LNCAP (cell line): ENCODE results near the gene SGF29.

Experiments used
- TF ChIP-seq, protein P1 (sequence below): fragments of 450-650 bp; IDR thresholded peaks from 2 replicates; pipeline ENCODE4 v1.5.1; 2017; ENCODE audit warnings: mild to moderate bottlenecking

SGF29 gene

DNA sequence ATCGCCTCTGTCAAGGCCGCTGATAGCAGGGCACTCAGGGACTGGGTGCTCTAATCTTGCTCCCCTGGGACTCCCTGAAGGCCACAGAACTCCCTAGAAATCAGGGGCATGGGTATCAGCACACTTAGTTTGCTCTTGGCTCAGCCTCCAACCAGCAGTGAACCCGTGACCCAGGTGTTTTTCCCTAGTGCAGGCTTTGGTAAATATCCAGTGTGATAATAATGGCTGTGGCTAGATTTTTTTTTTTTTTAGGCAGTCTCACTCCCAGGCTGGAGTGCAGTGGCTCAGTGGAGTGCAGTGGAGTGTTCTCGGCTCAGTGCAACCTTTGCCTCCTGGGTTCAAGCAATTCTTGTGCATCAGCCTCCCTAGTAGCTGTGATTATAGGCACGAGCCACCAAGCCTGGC, 25.3 kb upstream of the SGF29 start:
- TF ChIP-seq, protein P1, sequence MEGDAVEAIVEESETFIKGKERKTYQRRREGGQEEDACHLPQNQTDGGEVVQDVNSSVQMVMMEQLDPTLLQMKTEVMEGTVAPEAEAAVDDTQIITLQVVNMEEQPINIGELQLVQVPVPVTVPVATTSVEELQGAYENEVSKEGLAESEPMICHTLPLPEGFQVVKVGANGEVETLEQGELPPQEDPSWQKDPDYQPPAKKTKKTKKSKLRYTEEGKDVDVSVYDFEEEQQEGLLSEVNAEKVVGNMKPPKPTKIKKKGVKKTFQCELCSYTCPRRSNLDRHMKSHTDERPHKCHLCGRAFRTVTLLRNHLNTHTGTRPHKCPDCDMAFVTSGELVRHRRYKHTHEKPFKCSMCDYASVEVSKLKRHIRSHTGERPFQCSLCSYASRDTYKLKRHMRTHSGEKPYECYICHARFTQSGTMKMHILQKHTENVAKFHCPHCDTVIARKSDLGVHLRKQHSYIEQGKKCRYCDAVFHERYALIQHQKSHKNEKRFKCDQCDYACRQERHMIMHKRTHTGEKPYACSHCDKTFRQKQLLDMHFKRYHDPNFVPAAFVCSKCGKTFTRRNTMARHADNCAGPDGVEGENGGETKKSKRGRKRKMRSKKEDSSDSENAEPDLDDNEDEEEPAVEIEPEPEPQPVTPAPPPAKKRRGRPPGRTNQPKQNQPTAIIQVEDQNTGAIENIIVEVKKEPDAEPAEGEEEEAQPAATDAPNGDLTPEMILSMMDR, result no peak

DNA sequence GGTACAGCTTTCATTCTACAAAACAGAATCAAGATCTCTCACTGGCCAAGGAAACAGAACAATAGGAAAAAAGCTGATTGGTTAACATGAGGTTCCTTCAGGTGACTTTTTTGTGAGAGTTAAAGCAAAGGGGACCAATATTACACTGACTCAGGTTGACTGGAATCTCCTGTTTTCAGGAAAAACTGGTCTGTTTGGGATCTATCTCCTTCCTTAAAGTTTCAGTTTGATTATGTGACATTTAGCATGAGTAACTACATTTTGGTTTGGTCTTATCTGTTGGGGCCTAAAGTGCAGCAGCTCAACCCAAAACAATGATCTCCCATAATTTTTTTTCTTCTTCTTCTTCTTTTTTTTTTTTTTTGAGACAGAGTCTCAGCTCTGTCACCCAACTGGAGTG, 24.6 kb upstream of the SGF29 start:
- TF ChIP-seq, protein P1, result no peak

DNA sequence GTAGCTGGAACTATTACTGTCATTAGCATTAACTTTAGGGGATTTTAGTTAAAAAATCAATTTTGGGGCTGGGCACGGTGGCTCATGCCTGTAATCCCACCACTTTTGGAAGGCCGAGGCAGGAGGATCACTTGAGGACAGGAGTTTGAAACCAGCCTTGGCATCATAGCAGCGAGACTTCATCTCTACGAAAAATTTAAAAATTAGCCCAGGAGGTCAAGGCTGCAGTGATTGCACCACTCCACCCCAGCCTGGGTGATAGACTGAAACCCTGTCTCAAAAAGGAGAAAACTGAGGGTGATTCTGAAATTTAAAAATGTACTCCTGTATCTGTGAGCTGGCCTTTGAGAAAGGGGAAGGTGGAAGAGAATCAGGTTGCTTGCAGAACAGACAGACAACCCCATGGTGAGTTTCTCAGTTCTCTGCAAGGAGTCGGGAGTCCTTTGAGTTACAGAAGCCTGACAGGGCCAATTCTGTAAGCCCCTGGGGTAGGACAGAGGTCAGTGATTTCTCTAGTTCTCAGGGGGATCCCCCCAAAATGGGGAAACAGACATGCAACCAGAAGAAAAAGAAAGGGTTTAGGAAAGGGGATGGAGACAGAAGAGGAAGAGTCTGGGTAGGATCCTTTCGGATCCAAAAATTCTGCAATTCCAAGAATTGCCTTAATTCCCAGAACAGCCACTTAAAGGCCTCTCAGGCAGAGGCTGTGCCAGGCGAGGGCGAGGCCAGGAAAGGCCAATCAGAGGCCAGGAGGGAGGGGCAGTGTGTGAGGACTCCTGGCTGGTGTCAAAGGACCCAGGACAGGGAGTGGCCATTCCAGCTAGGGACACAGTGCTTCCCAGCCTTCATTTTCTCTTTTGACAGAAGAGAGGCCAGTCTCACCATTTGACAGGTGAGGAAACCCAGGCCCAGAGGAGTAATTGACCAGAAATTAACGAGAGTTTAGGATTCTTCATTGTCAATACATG, 21.7 kb upstream of the SGF29 start:
- TF ChIP-seq, protein P1, result no peak

DNA sequence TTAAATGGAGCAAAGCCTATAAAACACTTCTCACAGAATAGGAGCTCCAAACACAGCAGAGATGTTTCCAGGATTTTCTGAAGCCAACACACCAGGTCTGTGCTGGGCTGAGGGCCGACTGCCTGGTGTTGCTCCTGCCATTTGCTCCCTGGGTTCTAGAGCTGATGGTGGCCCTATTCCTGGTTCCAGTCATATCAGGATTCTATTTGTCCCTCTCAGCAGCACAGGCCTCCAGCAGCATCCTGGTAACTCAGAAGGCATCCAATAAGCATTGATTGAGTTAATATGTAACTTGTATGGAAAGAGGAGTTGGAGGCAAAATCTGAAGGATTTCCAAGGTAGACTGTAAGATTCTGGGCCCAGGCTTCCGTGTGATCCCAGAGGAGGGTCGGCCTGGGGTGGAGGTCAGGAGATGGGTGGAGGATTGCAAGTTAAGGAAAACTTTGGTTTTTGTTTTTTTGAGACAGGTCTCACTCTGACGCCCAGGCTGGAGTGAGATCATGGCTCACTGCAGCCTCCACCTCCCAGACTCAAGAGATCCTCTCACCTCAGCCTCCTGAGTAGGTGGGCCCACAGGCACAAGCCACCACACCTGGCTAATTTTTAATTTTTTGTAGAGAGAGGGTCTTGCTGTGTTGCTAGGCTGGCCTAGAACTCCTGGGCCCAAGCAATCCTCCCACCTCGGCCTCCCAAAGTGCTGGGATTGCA, 20.6 kb upstream of the SGF29 start:
- TF ChIP-seq, protein P1, result no peak

DNA sequence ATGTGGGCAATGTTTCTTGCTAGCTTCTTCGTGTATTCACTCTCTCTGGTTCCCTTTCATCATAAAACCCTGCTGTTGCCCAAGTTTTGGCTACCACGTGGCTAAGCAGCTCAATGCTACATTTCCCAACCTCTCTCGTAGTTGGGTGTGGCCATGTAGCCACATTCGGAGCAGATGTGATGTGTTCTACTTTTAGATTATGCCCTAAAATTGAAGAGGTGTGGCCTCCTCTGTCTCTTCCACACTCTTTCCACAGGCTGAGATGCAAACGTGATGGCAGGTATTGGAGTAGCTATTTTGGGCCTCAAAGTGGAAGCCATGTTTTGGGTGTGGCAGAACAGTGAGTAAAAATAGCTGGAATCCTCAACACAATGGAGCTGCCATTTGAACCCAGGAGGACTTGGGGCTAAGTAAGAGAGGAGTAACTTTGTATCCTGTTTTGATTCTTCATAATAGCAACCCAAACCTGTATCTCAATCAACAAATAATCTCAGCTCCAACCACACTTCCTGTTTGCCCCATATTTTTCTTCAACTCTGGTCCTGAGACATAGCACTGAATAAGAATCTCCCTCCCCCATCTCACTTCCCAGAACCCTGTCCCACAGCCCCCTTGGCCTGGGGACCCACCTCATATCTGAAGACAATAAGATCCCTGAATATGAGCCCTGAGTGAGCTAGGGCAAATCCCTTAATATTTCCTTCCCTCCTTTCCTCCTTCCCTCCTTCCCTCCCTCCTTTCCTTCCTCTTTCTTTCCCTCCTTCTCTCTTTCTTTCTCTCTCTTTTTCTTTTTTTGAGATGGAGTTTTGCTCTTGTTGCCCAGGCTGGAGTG, 19.0 kb upstream of the SGF29 start:
- TF ChIP-seq, protein P1, result no peak

DNA sequence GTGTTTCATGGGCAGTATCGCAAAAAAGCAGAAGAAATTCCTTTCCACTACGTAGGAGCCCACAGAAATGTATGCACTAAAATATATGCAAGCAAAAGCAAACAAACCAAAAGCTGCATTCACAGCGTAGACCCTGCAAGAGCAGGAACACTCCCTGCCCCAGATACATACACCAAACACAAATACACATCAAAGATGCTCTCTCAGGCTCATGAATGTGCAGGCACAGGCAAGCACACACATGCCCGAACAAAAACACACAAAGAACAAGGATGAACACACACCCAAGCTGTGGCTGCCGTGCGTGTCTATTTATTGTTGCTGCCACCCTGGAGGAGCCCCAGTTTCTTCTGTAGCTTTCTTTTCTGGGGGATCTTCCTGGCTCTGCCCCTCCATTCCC, 16.6 kb upstream of the SGF29 start:
- TF ChIP-seq, protein P1, result no peak
